Retinal pigment epithelial cell (primary cell): ENCODE results near the gene HSDL2.

Experiments used
- DNase-seq: peaks from one replicate; pipeline ENCODE4 v3.0.0-alpha.2; 2010; ENCODE audit warnings: low read depth
- H3K4me3 ChIP-seq: 2 replicates; pipeline ENCODE4 v1.5.1; 2011; ENCODE audit warnings: mild to moderate bottlenecking, low read length, control low read depth, moderate library complexity
- TF ChIP-seq, protein P1 (sequence below): conservative IDR thresholded peaks from 2 replicates; pipeline ENCODE4 v1.5.1; 2011; ENCODE audit warnings: low read depth, low read length, control low read depth, inconsistent platforms

The HSDL2 gene

GRCh38 chr9:112380102-112380824, at the start of gene HSDL2:
Gene HSDL2 (plus strand): TSS chr9:112380108. CDS start chr9:112380164, 56 bp downstream.
- TF ChIP-seq, protein P1, sequence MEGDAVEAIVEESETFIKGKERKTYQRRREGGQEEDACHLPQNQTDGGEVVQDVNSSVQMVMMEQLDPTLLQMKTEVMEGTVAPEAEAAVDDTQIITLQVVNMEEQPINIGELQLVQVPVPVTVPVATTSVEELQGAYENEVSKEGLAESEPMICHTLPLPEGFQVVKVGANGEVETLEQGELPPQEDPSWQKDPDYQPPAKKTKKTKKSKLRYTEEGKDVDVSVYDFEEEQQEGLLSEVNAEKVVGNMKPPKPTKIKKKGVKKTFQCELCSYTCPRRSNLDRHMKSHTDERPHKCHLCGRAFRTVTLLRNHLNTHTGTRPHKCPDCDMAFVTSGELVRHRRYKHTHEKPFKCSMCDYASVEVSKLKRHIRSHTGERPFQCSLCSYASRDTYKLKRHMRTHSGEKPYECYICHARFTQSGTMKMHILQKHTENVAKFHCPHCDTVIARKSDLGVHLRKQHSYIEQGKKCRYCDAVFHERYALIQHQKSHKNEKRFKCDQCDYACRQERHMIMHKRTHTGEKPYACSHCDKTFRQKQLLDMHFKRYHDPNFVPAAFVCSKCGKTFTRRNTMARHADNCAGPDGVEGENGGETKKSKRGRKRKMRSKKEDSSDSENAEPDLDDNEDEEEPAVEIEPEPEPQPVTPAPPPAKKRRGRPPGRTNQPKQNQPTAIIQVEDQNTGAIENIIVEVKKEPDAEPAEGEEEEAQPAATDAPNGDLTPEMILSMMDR: no peak
- H3K4me3 ChIP-seq: peak within 1 kb of the TSS; percentile 92
- no peak for DNase-seq

GRCh38 chr9:112331674-112331952, 48.3 kb upstream of the HSDL2 start:
- peak overlapping the region; percentile 69 for H3K4me3 ChIP-seq
- TF ChIP-seq, protein P1: no peak
- no peak for DNase-seq

- TF ChIP-seq, protein P1: no peak
- peak overlapping the region; percentile 69 for H3K4me3 ChIP-seq
- DNase-seq: no peak
These were observed 47.7 kb upstream of the HSDL2 start for GRCh38 chr9:112332214-112332613.

DNA sequence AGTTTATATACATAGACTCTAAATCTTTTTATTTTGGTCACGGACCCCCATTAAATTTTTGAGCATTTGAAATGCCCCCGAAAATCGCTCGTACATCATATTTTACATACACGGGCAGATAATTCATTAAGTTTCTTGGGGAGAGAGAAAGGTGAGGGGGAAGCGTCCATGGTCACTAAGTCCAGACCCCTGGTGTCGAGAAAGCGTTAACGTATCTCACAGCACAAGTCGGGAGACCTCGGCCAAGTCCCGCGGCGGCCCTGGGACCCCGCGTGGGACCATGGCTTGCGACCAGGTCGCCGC, 47.3 kb upstream of the HSDL2 start:
- TF ChIP-seq, protein P1: peak; percentile 19
- peak overlapping the region; percentile 69 for H3K4me3 ChIP-seq
- DNase-seq: no peak

DNA sequence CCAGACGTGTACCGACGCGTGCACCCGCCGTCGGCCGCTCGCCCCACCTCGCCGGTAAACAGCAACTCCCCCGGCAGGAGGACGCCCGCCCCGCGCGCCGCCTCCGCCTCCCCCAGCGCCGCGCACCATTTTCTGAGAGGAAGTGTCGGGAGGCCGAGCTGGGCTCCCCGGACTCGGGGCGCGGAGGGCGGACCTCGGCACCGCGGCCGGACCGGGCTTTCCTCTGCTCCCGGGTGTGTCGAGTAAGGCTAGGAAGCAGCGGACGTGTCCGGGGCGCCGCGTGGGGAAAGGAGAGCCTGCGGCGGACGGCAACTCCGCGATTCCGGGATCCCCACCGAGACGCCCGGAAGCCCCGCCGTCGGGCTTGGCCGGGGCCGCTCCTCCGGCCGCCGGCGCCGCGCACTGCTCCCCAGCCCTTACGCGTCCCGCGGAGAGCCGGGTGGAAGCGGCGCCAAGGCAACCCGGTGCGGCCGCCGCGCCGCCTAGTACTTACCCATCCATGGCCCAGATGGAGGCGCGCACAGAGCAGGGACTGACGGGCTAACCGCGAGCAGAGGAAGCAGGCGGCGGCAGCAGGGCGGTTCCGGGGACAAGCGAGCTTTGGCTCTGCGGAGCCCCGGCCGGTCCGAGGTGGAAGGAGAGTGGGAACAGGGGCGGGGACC, 46.8 kb upstream of the HSDL2 start, which contains the start of gene PTBP3:
Gene PTBP3, minus strand, starts transcription at position 643 of the 662 bp plus-strand sequence. CDS start 35,754 bp downstream, outside the sequence.
- DNase-seq: no peak
- H3K4me3 ChIP-seq: peak within 1 kb of the TSS; percentile 69
- TF ChIP-seq, protein P1: no peak

GRCh38 chr9:112333639-112334431, 46.1 kb upstream of the HSDL2 start:
- peak overlapping the region; percentile 69 for H3K4me3 ChIP-seq
- TF ChIP-seq, protein P1: peak; percentile 61
- peak; percentile 83 for DNase-seq
